CD4-positive, alpha-beta T cell treated with Interleukin-4 for 4 hours (primary cell): Measurements from ENCODE around the gene SFI1.
A peak's percentile ranks its signal among the peaks of the same experiment; 100 is the strongest.

Source experiments
- DNase-seq: peaks from one replicate; pipeline ENCODE4 v3.0.0-alpha.2; 2020

The SFI1 gene

DNA sequence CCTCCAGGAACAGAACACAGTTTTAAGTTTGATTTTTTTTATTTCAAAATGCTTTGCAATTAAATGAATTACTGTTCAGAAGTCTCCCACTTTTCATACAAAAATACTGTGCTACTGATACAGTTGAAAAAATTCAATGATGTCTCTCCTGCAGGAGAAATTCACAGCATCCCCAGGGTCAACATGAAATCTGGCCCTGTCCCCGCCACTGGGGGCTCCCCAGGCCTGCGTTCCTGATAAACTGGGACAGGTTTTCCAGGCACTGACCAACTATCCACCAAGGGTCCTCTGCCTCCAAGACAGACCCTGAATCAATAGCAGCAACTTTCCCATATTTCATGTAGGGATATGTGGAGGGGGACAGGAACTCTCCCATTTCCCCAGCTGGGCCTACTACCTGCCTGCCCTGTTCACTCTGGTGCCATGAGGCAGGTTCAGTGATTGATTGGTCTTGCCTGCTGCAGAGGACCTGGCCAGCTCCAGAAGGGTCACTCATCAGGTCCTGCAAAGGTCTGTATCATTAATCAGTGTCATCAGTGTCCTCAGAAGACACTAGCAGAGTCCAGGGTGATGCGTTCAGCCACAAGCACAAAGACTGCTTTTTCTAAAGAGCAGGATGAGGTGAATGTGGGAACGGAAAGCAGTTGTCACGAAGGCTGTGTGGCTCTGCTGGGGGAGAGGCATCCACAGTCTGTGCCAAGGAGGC is 122.3 kb downstream of the SFI1 start:
- no peak for DNase-seq

DNA sequence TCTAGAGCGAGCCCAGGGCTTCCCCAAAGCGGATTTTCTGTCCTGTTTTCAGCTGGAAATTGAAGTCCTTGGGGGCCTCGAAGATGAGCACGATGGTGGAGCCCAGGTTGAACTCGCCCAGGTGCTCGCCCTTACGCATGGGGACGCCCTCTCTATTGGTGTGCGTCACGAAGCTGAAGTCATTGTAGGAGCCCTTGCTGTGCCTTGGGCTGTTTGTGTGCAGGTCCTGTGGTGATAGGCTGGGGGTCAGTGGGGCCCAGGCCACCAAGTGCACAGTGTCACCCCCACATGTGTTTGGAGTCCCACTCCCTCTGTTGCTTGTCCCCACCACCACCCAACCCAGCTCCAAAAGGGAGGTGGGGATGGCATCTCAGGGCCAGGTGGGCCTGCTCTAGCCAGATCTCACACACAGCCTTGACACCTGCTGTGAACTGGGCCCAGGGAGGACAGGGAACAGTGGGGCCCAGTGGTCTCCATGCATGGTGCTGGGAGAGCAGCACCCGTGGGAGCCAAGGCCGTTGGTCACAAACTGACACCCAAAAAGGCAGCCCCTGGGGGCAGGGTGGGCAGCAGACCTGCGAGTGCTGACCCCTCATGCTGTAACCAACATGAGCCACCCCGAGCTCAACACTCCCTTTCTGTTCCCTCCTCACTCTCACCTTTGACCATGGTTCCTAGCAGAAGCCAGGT is 123.4 kb downstream of the SFI1 start:
- no peak for DNase-seq

DNA sequence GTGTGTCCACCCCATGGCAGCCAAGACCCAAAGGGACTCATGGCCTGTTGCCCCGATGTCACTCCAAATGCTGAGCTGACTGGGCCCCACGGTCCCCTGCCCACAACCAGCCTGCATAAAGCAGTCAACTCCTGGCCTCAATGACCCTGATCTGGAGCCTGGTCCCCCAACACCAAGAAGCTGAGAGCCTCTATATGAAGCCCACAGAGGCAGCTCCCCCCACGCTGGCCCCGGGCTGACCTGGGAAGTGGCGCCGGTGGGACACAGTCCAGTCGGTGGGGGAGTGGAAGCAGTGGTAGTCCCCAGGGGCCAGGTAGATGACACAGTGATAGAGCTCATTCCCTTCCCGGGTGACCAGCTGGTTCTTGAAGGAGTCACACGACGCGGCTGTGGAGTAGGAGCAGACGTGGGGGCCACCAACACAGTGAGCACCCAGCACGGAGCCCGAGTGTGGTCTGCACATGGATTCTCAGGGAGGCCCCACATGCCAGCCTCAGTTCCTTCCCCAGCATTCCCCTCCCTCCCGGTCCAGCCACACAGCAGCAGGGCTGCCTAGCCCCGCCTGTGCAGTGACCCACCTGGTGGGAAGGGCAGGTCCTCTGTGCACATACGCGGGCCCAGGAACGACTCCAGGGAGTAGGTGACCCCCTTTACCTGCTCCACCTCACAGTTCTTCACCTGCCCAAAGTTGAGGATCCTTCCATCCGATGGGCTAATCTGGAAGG is 124.6 kb downstream of the SFI1 start:
- DNase-seq: no peak

DNA sequence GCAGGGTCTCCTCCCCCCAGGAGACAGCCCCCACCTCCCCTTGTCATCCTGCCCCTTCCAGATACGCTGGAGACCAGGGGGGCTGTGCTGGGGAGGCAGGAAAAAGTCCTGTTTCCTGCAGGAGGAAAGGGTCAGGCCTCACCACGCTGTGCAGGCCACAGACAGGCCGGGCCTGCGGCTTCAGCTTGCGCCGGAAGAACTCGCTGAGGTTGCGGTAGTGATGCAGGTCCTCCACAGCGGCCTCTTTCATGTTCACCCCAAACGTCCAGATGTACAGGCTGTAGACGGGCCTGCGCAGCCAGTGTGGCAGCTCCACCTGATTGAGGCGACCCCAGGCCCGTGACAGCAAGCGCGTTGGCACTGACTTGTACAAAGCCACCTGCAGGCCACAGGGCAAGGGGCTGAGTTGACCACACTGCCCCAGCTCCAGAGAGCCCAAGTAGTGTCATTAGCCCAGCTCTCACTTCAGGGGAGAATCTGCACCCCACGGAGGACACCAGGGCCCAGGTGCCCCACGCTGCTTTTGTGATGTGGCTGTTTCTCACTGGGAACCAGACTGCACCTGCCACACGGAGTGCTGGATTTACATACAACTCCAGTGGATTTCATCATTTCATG is 125.3 kb downstream of the SFI1 start:
- no peak for DNase-seq

DNA sequence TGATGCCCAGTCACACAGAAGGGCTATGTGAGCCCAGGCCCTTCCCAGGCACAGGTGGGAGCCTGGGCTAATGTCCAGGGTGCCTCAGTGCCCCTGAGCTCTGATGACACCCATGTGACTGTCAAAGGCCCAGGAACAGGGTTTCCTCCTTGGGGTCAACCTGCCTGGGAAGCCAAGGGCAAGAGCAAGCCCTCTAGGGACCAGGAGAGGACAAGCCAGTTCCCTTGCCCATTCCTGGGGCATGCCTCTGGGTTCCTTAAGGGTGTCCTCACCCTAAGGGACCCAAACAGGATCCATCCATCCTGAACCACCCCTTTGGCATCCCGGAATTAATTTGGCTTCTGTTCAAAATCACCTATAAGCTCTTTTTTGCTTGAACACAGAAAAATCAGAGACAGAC is 126.6 kb downstream of the SFI1 start:
- no peak for DNase-seq

DNA sequence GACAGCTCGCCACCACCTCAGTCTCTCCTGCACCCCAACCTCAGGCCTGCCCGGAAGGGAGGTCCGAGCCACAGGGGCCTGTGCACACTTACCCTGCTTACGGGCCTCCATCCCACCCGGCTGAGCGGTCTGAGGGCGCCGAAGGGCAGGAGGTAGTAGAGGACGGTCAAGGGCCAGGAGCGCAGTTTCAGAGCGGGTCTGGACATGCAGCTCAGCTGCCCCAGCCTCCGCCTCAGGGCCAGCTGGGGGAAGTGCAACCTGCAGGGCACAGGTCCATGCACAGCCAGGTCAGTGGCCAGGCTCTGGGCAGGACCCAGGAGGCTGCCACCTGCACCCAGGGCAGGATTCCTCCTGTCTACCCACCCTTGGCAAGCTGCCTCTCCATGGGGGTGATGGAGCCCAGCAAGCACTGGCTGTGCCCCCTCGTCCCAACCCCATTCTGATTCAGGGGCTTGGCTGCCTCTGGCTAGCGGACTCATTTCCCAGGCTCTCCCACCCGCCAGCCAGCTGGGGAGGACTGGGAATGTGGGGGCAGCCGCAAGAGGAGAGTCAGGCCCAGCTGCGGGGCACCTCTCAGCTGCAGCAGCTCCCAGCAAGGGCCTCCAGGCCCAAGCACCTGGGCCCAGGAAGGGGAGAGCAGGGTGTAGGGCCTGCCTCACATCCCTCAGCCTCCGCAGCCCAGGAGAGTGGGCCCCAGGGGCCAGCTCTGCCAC is 127.4 kb downstream of the SFI1 start:
- no peak for DNase-seq

DNA sequence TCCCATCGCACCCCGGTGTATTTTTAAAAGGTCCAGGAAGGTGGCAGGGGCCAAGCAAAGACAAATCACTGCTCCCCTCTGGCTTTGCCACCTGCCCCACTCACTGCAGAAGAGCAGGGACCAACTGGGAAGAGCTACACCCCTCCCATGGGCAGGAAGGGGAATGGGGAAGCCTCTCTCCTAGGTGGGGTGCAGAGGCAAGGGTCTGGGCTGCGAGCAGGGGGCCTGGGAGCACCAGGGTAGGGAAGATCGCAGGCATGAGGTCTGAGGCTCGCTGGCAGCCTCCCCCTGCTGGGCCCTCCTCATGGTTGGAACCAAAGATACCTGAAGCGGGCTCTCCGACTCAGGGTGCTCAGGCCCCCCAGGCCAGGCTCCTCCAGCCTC is 128.9 kb downstream of the SFI1 start:
- DNase-seq: no peak

DNA sequence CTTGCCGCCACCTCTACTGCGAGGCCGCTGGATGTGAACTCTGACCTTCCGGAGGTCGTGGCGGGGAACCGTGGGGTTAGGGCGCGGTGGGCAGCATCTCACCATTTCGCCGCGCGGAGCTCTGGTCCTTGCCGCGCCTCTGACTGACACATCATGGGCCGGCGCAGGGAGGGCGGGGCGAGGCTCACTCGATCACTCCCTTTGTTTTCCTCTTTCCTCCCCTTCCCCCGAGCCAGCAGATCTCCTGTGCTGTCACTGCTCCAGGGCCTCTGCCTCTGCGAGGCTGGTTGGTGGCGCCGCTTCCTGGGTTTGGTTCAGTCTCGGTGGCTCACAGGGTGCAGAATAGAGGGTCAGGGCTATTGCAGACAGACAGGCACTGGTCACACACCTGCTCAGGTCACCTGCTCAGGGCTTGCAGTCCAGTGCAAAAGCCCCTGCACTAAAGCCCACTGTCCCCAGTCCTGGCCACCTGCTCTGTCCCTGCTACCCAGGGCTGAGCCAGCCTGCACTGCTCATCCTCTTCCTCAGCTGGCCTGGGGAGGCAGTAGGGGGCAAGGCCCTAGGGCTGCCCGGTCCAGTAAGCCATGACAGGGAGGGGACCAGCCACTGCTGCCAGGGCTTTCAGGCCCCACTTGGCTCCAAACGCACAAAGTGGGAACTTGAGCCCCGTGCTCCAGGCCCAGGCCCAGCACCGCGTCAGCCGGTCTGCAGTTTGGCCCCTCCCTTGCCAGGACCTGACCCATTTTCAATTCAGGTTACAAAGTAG is 129.5 kb downstream of the SFI1 start:
- no peak for DNase-seq

DNA sequence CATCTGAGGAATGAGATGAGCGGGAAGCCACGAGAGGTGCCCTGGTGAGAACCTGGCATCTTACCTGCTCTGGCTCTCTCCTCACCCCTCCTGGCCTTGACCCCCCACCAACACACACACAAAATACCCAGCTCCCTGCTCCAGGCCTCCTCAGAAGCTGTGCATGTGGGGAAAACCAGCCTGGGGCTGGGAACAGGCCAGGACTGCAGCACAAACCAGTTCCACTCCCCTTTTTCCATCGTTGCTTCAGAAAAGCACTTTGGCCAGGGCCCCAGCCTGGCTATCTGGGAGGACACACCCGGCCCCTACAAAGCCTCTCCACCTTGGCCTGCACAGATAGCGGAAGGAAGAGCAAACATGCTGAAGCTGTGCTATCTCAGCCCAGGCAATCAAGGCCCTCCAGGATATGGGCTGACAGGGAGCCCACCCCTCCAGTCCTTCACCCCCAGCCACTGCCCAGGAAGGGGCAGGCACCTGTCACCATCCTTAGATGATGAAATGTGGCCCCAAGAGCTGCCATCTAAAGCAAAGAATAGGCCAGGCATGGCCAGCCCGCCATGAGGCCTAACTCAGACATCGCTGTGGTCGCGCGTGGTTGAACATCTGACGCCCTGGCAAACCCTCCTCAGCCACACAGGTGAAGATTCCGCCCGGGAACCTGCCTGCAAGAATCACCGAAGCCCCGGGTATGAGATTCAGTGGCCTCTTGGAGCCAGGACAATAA is 130.3 kb downstream of the SFI1 start:
- DNase-seq: no peak

DNA sequence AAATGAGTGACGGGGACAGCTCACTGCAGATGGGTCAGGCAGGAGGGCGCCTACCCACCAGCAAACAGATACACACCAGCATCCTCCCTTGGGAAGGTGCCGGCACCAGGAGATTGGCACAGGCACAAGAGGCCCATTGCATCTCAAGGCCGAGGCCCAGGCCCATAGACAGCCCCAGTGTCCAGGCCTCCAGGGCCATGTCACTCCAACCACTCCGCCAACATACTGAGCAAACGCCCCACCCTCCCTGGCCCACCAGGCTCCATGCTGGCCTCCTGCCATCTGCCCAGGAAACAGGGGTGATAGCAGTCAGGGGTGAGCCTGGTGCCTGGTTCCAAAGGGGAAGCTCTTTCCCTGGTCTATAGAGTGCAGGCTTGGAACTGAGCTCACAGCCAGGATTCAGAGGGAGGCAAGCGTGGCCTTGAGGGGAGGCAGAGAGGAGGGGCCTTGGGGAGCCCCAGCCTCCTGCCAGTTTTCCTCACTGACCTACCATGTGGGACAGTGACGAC is 130.9 kb downstream of the SFI1 start:
- no peak for DNase-seq

DNA sequence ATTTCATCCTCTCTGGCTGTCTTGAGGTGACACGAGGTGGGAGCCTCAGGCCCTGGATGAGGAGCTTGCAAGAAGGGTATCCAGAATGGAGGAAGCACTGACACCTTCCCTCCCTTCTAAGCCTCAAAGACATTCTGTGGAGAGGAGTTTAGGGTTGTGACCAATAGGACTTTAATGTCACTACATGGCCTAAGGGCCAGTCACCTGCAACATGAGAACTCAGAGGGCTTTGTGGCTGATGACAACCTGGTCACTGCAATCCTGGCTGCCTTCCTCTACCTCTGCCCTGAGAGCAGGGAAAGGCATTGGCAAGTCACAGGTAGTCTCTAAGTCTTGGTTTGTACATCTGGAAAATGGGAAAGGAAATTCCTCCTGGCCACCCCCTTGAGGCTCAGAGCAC is 132.0 kb downstream of the SFI1 start:
- DNase-seq: no peak

DNA sequence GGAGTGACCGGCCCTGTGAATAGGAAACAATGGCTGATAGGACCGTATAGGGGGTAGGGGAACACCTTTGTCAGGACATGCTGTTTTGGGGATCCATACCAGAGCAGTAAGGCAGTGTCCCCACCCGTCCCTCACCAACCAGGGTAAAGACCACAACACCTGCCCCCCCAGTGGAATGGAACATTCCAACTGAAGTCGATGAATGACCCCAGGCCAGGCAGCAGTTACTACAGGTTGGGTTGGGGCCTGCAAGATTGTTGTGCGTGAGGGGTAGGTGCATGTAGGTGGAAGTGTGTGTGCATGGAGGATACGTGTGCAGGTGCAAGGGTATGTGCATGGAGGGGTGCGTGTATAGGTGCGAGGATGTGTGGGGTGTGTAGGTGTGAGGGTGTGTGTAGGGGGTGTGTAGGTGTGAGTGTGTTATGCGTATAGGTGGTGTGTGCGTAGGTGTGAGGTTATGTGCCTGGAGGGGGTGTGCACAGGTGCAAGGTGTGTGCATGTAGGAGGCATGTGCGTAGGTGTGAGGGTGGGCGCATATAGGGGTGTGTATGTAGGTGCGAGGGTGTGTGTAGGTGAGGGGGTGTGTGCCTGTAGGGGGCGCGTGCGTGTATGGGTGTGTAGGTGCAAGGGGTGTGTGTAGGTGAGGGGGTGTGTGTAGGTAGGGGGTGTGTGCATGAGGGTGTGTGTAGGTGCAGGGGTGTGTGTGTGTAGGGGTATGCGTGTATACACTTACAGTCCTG is 132.8 kb downstream of the SFI1 start:
- no peak for DNase-seq

DNA sequence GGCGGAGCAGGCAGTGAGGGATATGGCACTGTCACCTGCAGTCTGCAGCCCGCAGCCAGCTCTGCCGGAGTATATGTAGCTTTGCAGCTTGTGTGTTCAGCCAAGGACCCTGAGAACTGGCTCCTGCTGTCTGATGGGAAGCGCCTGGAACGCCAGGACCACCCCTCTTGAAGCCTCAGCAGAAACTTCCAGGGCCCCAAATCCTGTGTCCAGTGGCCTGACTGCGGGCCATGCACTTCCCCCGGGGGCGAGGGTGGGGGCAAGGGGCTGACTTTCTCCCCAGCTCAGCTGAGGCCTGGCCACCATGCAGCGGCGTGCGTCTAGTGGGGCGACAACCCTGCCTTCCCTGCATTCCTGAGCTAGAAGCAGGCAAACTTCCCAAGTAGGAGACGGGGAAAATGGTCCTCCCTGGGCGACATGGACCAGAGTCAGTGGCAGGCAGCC is 133.4 kb downstream of the SFI1 start:
- DNase-seq: no peak

DNA sequence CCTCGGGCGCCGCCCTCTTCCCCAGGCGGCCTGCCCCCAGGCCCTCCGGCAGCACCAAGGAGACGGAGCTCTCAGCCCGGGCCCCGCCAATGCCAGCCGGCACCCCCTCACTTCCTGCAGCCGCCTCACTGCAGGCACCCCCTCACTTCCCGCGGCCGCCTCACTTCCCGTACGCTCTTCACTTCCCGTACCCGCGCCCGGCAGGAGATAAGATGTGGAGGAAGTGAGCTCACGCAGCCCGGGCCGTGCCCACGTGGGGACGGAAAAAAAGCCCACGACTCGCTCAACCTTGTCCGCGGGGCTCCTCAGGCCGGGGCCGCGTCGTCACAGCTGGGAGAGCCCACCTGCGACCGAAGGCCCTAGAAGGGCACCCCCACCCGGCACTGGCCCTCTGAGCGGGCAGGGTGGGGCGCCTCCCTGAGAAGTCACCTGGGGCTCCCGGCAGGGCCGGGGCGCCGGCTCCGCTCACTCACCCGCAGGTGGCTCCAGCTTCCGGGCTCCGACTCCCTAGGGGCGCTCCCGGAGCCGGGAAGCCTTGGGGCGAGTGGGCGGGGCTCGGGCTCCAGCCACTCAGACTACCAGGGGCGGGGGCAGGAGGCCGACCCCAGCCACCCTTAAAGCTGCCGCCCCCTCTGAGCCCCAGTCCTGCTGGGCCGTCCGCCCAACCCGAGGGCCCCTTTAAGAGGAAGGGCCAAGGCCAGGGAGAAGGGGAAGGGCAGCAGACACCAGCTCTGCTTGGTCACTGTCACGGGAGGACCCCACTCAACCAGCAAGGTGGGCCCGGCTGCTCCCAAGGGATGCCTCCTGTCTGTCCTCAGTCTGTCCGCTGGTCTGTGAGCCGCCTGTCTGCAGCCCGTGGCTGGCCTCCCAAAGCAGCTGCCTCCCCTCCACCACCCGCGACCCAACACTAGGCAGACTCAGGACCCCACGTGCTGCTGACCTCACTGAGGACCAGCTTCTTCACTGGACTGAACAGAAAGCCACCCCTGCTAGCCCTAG is 134.3 kb downstream of the SFI1 start:
- peak; percentile 84 for DNase-seq

DNA sequence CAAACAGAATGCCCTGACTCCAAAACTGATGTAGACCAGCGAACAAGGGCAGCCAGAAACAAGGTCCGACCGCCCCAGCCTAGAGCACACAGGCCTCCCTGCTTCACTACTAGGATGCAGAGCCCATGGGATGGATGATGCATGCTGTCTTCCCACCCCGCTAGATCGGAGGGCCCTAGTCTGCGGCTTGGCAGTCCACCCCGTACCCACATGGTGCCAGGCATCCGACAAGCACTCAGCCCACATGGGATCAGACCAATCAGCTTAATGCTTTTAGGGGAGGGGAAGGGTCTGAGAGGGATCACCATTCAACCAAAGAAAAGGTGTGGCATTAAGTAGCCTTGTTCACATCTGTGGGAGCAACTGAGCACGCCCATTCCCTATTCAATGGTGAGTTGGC is 135.1 kb downstream of the SFI1 start:
- no peak for DNase-seq

DNA sequence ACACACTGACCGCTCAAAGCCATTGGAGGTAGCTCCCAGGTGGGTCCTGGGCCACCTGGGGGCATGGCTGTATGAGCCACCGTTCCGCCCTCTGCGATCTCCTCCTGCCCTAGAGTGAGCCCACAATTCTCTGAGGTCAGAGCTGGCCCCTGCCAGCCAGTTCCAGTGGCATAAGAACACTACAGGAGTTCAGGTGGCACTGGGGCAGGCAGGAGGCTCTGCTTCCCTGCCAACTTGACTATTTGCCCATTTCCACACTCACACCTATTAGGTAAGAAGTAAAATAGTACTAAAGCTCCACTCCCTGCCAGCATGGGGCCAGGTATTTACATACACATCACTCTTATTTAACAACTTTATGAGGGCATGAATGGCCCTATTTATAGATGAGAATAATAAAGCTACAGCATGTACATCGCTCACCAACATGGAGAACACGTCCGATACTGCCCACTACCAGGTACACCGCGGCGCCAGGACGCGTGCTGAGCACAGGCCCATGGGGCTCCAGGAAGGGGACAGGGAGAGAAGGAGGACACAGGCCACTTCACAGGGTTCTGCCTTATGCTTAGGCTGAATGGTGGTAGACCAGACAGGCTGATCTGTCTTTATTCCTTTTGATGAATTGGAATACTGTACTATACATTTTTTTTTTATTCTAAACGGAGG is 139.4 kb downstream of the SFI1 start:
- no peak for DNase-seq

DNA sequence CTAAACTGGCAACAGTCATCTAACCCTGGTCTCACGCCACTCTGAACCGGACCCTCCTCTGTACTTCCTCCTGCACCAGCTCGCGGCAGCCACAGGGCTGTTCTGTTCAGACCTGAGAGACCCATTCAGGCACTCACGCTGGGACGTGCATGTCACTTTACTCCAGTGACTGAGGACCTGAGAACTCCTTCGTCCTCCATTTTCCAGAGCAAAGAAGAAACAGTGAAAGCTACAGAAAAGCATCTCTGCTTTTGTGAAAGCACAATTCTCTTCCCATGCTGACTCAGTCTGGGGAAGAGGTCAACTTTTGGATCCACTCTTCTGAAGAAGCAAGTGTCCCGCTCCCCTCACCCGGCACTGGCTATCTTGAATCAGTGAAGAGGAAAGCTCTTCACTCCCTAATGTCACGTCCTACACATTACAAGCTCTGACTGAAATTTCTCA is 141.1 kb downstream of the SFI1 start:
- no peak for DNase-seq

DNA sequence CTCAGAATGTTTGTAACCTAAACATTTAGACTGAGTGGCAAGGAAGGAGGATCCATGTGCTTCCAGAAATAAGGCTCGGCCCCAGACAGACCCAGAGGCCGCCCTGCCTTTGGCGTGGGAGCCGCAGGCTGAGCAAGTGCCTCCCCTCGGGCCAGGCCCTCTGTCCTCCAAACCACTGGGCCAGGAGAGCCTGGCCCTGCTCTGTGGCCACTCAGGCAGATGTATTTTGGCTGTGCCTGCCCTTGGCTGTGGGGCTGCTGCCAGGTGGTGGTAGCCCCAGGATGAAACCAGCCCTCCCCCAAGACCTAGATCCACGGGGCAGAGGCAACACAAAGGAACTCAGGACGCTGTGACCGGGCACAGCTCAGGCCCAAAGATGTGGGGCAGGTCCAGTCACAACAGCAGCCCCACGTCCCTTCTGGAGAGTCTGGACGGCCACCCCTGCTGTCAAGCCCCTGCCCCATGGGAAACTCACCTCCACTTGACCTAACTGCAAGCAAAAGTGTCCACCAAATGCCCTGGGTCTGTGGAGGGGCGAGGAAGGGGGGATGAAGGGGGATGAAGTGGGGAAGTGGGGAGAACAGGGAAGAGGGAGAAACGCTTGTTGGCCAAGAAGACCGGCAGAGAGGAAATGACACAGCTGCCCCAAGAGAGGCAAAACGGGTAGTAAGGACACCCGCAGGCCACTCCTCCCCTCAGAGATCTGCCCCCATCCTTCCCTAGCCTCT is 141.7 kb downstream of the SFI1 start:
- no peak for DNase-seq
